Dedifferentiated amniotic fluid mesenchymal stem cell (primary cell): ENCODE measurements around the gene STARD10.
A peak's percentile ranks its signal among the peaks of the same experiment; 100 is the strongest.

Source experiments
- DNase-seq: peaks from one replicate; pipeline ENCODE4 v3.0.0-alpha.2; 2016; ENCODE audit errors: extremely low spot score

Gene STARD10

DNA sequence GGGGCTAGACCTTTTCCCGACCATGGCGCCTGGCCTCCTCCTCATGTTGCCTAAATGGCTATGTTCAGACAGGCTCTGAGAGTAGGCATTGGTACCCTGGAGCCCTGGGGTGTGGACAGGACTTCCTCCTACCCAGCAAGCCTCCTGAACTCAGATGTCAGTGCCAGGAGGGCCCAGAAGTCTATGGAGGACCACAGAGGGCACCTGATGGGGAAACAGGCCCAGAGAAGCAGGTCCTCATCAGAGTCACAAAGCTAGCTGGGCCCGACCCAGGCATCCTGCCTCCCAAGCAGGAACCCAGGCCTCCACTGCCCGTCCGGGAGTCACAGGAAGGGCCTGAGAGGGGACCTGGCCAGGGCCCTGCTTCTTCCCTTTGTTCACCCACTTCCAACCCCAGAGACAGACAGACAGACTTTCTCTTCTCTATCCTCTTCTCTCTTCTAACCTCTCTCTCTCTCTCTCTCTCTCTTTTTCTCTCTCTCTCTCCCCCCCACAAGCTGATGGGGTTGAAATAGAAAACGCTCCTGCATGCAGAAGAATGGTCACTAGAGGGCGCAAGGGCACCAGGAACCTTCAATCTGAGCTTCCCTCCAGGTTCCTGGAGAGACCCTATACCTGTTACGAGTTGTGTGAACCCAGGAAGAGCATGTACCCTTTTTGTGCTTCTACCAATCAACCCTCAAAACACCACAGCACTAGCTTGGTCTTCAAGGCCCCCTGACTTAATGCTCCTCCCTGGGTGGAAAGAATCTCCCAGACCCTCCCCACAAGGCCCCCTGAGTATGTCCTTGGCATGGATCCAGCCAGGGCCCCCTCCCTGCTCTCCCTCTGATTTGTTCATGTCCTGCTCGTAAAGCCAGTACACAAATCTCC, 68.8 kb downstream of the STARD10 start:
- peak; percentile 73 for DNase-seq

GRCh38 chr11:72724021-72724551, 69.8 kb downstream of the STARD10 start:
- DNase-seq: no peak

DNA sequence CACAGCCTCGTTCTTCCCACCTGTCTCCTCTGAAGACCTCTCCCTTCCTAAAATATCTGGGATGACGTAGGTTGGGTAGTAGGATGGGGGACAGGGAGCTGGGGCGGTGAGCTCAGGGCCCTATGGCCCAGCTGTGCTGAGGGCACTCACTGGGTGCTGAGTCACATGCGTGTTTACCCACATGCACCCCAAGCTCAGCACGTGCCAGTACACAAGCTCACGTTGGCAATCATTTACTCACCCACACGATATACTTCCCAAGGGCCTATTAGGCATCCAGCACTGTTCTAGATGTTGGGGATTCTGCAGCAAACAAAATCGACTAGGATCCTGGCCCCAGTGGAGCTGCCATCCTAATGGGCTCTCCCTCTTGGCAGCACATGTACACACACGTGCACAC, 70.3 kb downstream of the STARD10 start:
- DNase-seq: no peak

DNA sequence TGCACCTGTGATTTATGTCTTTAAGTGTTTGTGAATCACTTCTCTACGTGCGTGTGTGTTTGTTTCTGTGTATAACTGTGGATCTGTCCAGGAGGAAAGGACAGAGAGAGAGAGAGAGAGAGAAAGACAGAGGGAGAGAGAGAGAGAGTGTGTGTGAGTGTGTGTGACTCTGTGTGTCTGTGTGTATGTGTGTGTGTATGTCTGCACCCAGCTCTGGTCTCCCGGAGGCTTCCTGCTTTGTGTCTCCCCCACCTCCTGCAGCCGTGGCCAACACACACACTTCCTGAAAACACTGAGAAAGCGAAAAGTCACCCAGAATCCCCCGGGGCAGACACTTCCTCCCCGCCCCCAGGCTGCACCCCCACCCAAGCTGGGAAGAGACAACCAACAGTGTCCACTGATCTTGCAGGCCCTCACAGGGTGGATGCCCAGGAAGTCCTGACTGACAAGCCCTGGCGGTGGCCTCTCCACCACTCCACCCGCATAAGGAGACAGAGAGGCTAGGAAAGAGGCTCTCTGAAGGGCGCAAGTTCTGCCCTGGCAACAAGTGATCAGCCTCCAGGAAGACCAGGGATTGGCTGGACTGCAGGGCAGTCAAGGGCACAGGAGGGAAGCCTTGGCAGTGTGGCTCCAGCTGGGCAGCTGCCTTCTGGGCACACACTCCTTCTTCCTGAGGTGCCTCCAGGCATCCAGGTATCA, 71.6 kb downstream of the STARD10 start:
- DNase-seq: peak; percentile 88

DNA sequence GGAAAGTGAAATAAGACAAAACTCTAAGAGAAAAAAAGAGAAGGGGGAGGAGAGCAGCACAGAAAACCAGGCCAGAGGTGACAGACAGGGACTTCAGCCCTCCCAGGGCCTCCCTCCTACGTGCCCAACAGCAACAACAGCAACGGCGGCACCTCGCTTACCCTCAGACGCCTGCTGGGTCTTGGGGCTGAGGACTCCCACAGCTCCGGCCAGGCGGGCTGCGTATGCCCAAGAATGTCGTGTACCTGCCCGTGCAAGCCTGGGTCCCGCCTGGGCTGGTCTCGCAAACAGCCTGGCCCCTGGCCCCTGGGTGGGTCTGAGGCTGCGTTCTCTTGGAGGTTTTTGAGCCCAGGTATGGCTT, 72.2 kb downstream of the STARD10 start:
- DNase-seq: no peak

GRCh38 chr11:72721276-72721675, 72.6 kb downstream of the STARD10 start:
- no peak for DNase-seq

DNA sequence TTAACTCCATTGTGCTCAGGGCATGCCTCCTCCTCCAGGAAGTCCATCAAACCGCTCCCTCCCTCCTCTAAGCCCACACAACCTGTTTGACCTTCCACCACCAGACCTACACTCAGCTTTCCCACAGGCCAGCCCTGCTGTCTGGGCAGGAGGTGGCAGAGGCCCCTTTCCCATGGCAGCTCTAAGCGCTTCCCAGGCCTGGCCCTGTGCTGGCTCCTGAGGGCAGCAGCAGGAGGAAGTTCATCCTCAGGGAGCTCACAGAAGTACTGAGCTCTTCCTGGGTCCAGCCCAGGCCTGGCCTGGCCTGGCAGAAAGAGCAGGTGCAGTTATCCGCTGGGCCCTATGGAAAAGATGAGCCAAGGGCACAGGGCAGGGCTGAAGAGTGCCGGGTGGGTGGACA, 73.1 kb downstream of the STARD10 start:
- DNase-seq: no peak

GRCh38 chr11:72720047-72720446, 73.8 kb downstream of the STARD10 start:
- DNase-seq: no peak

- DNase-seq: no peak
These were observed 74.3 kb downstream of the STARD10 start for GRCh38 chr11:72719551-72719950.

DNA sequence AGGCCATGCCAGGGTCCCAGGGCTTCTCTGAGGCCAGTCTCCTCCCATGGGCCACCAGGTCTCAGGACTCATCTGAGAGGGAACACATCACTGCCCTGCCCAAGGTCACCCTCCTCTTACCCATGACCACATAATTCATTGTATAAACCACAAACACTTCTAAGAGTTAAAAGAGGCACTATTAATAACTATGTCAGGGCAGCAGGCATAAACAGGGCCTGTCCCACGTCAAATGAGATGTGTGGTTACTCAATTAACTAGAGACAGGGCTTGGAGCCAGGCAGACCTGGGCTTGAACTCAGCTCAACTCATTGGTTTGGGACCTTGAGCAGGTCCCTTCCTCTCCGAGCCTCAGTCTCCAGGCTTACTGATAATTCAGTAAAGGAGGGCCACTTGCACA, 74.7 kb downstream of the STARD10 start:
- no peak for DNase-seq

- DNase-seq: no peak
These were observed 75.7 kb downstream of the STARD10 start for GRCh38 chr11:72718101-72718501.

GRCh38 chr11:72716788-72717435, 76.9 kb downstream of the STARD10 start:
- no peak for DNase-seq

DNA sequence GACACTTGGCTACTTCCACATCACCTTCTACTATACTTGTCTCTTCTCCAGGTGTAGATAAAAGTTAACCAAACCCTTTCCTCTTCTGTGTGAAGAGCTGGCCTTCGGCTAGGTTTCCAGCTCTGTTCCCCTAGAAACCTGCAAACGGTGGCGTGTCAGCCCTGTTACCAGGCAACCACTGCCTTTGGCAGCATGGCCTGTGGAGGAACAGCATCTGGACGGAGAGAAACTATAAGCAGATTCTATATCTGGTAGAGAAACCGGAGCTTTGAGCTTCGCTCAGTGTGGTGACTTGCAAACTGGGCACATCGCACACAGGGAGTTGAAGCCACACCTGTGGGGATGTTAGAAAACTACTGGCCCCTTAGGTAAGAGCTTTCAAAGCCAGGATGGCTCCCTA, 77.6 kb downstream of the STARD10 start:
- DNase-seq: no peak

GRCh38 chr11:72712841-72713240, 81.0 kb downstream of the STARD10 start:
- no peak for DNase-seq

- no peak for DNase-seq
These were observed 81.6 kb downstream of the STARD10 start for GRCh38 chr11:72712168-72712751.

- no peak for DNase-seq
These were observed 82.7 kb downstream of the STARD10 start for GRCh38 chr11:72711141-72711540.

DNA sequence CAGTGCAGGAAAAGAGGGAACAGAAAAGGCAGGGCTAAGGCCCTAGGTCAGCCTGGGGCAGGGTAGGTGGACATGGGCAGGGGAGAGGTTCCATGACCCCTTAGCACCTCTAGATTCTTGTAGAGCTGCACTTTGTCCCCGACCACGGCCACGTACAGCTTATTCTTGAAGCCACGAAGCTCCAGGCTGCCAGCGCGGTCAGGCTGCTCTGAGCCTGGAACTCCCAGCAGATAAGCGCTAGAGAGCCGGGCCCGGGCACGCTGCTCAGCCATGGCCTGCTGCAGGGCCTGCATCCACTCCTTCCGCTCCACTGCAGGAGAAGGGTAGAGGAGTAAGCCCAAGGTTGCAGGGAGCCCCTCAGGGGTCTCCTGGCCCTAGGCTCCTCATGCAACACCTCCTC, 83.6 kb downstream of the STARD10 start:
- no peak for DNase-seq

GRCh38 chr11:72709478-72710238, 84.2 kb downstream of the STARD10 start:
- DNase-seq: no peak

- DNase-seq: no peak
These were observed 86.8 kb downstream of the STARD10 start for GRCh38 chr11:72707032-72707431.

GRCh38 chr11:72706579-72706978, 87.3 kb downstream of the STARD10 start:
- DNase-seq: no peak
